HG02884 (cell line): Measurements from ENCODE around the gene POLD2.
A peak's percentile ranks its signal among the peaks of the same experiment; 100 is the strongest.

Experiments used
- ATAC-seq: cut with Tn5 transposase; IDR thresholded peaks from one replicate; pipeline ENCODE4 v1.9.1; 2021; ENCODE audit warnings: mild to moderate bottlenecking, moderate library complexity; ENCODE audit not compliant: unreplicated experiment

The POLD2 gene

DNA sequence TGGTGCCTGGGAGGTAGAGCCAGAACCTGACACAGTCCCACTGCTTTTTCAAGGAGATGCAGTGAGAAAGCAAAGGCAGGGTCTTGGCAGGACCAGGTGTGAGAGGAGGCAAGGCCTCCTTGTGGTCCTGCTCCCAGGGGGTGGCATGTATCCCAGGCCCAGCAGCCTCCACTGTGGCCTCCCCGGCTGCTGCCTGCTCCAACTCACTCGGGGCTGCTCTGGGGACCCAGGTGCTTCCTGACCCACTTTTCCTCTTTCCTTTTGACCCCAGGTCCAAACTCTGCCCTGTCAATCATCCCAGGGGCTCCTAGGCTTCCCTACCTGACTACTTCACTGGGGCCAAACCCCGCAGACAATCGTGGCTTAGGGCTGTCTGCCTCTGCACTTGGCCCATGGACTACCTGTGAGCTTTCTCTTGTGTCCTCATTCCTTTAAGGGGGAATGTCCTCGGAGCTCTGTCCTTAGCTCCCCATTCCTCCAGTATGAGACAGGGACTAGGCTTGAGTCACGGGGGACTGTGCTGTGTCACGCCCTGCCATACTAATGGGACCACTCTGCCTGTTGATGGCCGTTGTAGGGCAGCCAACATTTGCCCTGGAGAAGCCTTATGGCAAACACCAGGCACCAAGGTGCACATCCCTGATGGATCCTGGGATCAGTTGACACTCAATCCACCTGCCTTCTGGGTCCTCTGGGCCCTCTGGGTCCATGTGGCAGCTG lies 20.3 kb downstream of the POLD2 start:
- no peak for ATAC-seq

DNA sequence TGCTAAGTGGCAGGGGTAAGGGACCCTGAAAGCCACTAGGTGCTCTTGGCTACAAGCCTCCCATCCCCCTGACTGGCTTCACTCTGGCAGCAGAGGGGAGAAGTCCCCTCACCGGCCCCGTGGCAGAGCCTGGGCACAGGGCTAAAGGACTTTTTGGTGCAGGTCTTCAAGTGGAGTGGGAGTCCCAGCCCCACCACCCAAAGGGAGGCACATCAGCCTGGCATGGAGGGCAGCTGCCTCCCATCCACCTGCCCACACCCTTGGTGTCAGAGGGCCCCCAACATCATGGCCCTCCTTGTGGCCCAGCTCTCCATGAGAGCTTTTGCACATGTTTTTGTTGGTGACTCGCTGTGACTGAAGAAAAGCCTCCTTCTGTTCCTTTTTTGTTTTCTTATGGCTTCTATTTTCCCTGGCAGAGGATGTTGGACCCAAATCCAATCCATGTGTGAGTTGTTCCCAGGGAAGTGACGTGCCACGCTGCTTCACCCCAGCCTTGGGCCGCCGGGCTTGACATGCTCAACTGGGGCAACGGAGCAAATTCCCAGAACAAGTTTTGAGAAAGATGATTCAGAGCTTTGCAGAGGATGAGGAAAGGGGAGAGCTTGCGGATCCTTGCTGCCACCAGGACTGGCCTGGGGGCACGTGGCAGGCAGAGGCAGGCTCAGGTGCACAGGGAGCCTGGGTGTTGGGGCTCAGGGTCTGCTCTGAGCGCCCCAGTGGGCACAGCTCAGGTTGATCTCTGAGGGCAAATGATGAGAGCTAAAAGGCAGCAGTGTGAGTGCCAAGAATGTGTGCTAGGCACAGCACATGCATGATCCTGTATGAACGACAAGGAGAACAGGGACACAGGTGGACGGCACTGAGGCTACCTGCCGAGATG lies 21.1 kb downstream of the POLD2 start:
- no peak for ATAC-seq

DNA sequence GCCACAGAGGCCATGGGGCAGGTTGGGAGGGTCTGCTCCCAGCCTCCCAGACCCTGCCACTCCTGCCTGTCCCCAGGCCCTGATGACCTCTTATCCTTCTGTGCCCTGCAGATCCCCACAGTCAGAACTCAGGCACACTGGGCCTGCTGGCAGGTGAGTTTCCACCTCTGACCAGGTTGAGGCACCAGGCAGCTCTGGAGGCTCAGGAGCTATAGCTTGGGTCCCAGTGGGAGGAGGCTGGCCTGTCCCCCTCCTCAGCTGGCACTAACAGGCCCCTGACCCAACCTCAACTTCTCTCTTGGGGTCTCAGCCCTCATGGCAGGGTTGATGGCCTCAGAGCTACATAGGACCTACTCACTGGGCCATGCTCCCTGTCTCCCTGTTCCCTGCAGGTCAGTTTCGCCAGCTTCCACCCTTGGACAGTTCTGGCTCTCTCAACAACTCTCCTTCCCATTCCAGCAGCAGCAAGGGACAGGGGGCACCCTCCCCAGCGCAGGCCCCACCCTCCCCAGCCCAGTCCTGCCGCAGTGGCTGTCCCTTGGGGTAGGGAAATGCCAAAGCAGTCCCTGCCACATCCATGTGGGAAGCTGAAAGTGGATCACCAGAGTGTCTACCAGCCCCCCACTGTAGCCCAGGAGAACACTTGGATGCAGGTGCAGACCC lies 21.9 kb downstream of the POLD2 start:
- no peak for ATAC-seq

DNA sequence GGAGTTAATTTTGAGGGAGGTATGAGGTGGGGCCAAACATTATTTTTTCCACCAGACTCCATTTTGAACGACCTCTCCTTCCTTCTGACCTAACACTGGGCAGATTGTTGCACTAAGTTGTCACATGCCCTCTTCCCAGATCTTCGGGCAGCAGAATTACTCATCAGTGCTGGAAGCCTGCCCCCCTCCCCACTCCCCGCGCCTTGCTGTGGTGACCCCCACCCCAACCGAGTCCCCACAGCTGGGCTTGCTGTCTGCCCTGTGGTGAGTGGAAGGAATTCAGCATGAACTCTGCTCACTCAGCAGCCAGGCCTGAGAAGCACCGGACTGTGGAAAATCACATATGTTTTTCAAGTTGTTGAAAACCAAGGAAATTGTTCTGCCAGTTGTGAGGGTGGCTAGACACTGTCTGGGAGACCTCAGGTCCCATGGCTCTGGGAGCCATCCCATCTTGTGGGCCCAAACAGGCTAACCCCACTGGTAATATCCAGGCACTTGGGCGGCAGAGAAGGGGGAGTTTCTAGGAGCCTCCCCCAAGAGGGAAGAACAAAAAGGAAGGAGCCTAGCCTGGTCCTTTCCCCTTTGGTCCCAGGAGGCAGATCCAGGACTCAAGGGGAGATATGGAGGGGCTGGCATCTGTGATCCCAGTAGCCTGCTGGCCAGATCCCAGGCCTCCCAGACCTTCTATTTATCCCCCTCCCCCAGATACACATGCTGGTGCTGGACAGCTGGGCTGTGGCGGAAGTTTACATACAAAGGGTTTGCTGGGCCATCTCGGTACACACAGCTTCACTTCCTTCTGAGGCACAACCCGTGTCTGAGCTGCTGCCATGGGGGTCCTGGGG lies 22.7 kb downstream of the POLD2 start:
- ATAC-seq = no peak

DNA sequence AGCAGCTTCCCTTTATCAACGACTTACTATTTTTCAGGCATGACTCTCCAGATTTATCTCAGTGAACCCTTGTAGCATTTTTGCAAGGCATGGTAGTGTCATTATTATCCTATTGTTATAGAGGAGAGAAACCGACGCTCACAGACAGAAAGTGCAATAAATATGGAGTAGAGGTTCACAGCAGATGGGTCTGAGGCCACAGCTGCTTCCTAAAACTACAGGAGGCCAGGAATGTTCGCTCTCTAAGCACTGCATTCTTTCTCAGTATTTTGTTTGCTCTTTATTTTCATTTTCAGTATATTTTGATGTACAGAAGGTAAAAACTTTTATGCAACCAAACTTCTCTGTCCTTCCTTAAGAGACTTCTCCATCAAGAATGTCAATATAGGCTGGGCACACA lies 23.7 kb downstream of the POLD2 start:
- no peak for ATAC-seq

DNA sequence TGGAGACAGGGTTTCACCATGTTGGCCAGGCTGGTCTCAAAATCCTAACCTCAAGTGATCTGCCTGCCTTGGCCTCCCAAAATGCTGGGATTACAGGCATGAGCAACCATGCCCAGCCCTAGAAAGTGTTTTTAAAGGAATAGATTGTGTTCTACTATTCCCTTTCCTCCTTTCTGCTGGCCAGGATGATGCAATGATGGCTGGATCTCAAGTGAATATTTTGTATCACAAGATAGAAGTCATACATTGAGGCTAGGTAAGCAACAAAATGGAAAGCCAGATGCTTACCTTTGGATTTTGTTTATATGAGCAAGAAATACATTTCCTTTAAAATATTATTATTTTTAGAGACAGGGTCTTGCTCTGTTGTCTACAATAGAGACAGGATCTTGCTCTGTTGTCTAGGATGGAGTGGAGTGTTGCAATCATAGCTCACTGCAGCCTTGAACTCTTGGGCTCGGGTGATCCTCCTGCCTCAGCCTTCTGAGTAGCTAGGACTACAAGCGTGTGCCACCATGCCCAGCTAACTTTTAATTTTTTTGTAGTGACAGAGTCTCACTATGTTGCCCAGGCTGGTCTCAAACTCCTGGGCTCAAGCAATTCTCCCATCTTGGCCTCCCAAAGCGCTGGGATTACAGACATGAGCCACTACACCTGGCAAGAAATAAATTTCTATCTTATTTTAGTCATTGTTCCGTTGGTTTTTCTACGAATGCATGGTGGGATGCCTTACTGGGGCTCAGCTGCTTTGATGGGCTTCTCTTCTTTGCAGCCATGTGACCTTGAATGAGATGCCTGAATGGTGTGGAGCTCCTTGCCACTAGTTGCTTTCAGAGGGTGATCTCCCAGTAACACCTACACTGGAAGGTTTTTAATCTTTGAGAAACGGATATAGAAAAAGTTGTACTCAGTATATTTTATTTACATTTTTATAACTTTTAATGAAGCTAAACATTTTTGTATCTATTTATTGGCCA lies 25.0 kb downstream of the POLD2 start:
- ATAC-seq = no peak

DNA sequence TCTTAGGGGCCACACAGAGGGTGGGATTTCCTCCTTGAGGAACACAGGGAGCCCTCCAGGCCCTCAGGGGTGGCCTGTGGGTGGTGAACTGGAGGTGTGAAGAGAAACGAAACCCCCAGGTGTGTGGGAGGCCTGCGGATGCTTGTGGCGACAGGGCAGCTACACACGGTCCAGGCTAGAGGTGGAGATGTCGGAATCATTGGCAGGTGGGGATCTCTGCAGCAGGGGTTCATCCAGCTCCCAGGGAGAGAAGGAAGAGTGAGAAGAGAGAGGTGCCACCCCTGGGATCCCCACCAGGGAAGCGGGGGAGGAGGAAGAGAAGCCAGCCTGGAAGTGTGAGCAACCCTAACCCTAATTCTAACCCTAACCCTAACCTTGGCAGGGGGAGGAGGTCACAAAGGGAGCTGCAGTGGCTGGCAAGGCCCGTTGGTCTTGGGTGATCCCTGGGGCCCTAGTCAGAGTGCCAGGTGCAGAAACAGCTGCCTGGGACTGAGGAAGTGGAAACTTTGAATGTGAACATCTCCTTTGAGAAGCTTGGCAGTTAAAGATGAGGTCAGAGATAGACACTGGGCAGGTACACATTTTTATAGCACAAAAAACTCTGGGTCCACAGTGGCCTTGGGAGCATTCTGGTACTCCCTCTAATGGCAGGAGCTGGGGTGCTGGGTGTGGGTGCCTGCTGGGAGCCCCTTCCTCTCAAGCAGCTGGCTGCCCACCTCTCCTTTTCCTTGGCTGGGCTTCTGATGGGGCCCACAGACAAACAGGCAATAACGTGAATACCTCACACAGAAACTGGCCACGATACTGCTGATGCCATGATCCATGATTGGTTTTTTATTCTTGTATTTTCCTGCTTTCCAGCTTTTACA lies 26.1 kb downstream of the POLD2 start:
- ATAC-seq = peak; percentile 62

DNA sequence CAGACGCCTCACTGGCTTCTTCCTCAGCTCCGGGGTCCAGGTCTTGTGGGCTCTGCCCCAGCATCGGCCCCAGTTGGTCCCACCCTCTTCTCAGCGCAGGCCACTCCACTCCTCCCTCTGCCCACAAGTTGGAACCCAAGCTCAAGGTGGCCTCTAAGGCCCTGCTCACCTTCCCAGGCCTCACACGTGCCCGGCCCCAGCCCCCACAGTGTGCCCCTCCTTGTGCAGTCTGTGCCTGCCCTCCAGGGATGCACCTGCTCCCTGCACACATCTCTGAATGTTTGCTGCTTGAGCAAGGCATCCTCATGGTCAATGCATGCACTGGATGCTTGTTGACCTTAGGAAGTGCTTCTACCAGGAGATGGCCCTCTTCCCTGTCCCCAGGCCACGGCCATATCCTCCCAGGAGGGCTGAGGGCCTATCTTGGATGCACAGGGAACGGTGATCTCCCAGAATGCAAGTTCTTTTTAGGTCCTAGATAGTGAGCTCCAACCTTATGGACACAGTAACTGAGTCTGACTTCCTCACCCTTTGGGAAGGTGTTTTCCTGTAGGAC lies 26.9 kb downstream of the POLD2 start:
- ATAC-seq = no peak

DNA sequence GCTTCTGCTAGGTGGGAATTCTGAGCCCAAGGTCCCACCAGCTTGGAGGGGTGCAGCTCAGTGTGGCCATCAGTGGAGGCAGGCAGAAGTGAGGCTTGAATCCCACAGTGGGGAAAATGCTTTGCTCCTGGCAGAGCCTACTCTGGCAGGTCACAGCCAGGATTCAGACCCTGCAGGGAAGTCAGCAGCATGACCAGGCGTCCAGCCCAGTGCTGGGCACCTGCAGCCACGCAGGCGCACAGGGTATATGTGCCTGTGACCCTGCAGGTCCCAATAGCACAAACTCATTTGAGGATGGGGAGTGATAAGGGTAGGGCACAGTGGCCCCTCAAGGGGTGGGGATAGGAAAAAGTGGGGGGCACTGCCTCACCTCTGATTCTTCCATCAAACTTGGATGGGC lies 27.6 kb downstream of the POLD2 start:
- ATAC-seq = no peak

DNA sequence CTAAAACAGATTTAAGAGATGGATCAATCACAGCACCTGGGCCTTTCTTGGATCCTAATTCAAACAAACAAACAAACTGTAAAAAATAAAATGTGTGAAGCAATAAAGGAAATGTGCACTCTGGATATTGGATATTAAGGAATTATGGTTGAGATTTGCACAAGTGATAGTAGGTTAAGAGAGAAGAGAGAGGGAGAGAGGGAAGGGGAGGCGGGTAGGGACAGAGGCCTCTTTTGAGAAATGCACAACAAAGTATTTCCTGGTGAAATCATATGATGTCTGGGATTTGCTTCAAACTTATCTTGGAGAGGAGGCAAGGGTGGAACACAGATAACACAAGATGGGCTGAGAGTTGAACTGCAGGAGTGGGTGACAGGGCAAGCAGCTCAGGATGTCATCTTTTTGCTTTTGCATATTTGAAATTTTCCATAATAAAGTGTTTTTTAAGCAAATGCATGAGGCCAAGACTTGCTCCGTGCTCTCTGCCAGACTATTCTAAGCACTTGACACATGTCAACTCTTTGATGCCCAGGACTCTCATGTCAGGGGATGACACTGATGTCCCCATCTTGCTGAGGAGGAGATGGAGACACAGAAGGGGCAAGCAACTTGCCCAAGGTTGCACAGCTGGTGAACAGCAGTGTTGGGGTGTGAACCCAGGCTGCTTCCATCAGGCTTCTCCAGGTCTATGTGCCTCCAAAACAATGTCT lies 28.3 kb downstream of the POLD2 start:
- ATAC-seq = no peak

DNA sequence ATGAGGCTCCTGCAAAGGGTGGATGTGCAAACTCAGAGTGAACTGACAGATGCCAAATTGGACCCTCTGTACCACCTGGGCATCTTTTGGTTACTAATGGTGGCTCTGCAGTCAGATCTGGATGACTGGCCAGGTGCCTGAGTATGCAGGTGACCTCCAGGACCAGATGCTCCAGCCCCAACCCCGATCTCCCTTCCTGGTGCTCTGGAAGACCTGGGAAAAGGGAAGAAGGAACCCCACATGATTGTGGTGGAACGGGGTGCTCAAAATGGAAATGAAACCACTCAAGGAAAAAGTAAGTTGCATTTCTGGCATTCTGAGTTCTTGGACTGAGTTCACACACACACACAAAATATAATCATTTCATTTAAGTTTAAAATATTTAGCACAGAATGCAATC lies 29.0 kb downstream of the POLD2 start:
- ATAC-seq = no peak

DNA sequence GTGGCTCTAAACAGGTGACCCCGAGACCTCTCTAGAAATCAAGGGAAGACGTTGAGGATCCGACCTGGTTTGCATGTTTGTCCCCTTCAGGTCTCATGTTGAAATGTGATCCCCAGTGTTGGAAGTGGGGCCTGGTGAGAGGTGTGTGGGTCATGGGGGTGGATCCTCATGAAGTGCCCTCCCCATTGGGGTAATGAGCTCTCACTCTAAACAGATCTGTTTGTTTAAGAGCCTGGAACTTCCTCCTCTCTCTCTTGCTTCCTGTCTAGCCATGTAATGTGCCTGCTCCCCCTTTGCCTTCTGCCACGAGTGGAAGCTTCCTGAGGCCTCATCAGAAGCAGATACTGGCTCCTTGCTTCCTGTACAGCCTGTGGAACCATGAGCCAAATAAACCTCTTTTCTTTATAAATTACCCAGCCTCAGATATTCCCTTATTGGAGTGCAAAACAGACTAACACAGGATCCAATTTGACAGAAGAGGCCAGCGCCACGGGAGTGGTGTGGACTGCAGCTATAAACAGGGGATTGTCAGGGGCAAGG lies 30.2 kb downstream of the POLD2 start:
- no peak for ATAC-seq

DNA sequence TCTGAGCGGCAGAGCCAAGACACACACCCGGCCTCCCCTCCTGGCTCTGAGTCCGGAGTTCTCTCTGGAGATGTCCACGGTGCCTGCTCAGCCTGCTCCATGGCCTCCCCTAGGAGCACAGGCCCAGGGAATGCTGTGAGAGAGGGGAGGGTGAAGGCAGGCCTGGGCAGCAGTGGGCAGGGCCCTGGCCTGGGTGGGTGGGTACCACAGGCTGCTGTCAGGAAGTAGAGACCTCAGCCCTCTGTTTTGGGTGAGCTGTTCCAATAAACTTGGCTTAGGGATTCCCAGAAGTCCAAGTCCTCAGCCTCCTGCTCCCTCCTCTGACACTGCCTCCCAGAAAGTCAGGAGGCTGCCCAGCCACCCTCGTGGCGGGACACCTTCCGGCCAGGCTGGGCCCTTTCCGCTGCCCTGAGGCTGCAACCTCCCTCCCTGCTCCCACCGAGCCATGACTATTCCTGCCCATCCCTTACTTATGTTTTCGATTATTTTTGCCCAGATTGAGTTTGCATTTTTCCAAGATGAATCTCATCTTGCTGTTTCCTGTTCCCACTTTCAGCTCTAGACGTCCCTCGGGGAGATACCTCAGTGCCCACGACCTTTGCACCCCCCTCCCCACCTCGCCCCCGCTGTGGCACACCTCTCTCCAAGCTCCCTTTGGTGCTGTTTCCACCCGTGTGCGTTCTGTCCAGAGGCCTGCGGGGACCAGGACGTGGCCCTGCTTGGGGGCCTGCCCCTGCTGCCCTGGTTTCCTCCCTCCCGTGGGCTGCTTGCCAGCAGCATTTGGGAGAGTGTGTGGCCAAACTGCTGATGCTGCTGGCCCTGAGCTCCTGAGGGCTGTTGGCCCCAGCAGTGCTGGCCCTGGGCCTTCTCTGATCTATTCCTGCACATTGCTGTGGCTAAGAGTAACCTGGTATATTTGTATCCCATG lies 35.2 kb downstream of the POLD2 start:
- no peak for ATAC-seq

DNA sequence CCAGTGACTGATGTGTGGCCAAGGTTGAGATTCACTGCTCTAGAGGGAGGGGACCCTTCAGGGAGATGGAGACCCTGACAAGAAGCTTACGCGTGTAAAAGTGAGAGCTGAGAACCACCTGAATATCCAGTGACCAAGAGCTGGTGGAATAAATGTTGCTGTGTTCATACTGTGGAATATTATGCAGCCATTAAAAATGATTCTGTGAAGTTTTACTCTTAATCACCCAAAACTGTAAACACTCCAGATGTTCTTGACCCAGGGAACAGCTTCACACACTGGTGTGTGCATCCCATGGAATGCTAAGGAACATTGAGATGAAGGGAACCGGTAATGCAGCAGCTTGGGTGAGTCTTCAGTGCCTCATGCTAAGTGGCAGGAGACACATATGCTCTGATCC lies 36.7 kb downstream of the POLD2 start:
- ATAC-seq = no peak

DNA sequence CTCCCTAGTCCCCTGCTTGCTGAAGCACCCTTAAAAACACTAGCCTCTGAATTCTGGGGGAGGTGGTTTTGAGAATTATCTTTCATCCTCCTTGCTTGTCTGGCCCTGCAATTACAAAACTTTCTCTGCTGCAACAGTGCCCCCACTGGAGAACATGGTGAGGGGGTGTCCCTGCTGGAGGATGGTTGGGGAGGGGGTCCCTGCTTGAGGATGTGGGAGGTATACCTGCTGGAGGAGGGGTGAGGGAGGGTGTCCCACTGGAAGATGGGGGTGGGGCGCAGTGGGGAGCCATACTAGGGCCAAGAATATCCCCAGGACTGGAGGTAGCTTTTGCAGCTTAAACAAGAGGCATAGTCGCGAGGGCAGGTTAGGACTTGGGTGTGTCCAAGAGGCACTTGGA lies 37.8 kb downstream of the POLD2 start:
- no peak for ATAC-seq

DNA sequence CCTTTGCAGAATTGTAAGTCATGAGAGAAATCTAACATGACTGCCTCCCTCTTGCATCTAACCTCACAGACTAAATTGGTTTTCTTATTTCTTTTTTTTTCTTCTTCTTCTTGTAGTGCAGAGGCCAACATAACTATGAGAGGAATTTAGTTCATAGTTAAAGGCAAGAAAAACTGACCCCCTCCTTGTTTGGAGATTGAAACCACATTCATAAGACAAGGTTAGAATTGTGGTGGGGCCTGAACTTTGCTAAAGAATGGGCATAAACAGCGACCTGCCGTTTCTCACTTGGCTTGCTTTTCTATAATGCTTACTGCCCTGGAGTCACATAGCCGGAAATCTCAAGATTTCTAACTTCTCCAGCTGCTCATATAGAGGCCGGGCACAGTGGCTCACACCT lies 38.6 kb downstream of the POLD2 start:
- ATAC-seq = no peak

DNA sequence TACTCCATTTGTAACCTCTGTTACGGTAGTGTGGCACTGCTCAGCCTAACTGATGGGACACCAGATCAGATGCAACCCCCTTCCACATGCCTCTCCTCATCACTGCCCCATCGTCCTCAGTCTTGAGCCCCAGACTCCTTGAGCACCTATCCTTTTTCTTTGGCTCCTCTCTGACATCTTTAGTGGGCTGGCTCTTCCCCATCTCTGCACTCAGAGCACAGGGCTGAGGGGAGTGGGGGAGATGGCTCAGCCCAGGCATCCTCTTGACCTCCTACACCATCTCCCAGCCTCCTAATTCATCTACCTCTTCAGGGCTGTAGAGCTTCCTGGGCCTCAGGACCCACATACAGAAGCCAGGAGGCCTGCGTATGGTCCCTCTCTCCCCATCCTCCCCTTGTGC lies 39.6 kb downstream of the POLD2 start:
- no peak for ATAC-seq
